ENCODE results near the gene NPAS2.

NPAS2 gene

GRCh38 chr2:100817388-100817985 lies 2.5 kb upstream of the NPAS2 start:
- Histone ChIP-seq H3K79me2 (ENCODE audit: insufficient read depth, low read length) (no peaks in the 10 kb centered on the region), H3K4me3 (ENCODE audit: low read length, poor library complexity, severe bottlenecking) (no peak overlapping the region), H3K9me3 (ENCODE audit: insufficient read depth, low read depth, low read length) (no peaks in the 10 kb centered on the region), H3K4me2 (ENCODE audit: low read depth, low read length, poor library complexity, severe bottlenecking) (no peak overlapping the region), H3K9ac (ENCODE audit: low read depth, low read length, poor library complexity, severe bottlenecking) (no peak overlapping the region), H3K36me3 (ENCODE audit: insufficient read depth, low read length) (no peaks in the 10 kb centered on the region), H2AFZ (ENCODE audit: low read length) (no peak overlapping the region), H3K27me3 (ENCODE audit: insufficient read depth, low read length, poor library complexity, severe bottlenecking) (no peaks in the 10 kb centered on the region), H4K20me1 (ENCODE audit: insufficient read depth, low read length, poor library complexity, severe bottlenecking) (no peaks in the 10 kb centered on the region), H3K9me2 (replicated peaks; ENCODE audit: low read depth, low read length) (no peaks in the 10 kb centered on the region), H3F3A (ENCODE audit: low read depth) (no peaks in the 10 kb centered on the region), H3K4me1 (ENCODE audit: insufficient read depth, low read length, poor library complexity, severe bottlenecking) (no peaks in the 10 kb centered on the region)
- no peak for TF ChIP-seq CTCF (conservative IDR thresholded peaks at IDR 0.05; ENCODE audit: low read length)
- TF ChIP-seq EZH2phosphoT487 (IDR thresholded peaks at IDR 0.05; ENCODE audit: borderline replicate concordance), result no peak

- H3K9me3 ChIP-seq (ENCODE audit: insufficient read depth, low read depth, low read length), result no peaks in the 10 kb centered on the region
- H3K9ac ChIP-seq (ENCODE audit: low read depth, low read length, poor library complexity, severe bottlenecking), result no peak overlapping the region
- no peaks in the 10 kb centered on the region for H3F3A ChIP-seq (ENCODE audit: low read depth)
- H4K20me1 ChIP-seq (ENCODE audit: insufficient read depth, low read length, poor library complexity, severe bottlenecking), result no peaks in the 10 kb centered on the region
- no peaks in the 10 kb centered on the region for H3K4me1 ChIP-seq (ENCODE audit: insufficient read depth, low read length, poor library complexity, severe bottlenecking)
- no peak for TF ChIP-seq EZH2phosphoT487 (IDR thresholded peaks at IDR 0.05; ENCODE audit: borderline replicate concordance)
- TF ChIP-seq CTCF (conservative IDR thresholded peaks at IDR 0.05; ENCODE audit: low read length), result no peak
- H2AFZ ChIP-seq (ENCODE audit: low read length), result no peak overlapping the region
- no peak overlapping the region for H3K4me2 ChIP-seq (ENCODE audit: low read depth, low read length, poor library complexity, severe bottlenecking)
- H3K4me3 ChIP-seq (ENCODE audit: low read length, poor library complexity, severe bottlenecking), result no peak overlapping the region
- no peaks in the 10 kb centered on the region for H3K27me3 ChIP-seq (ENCODE audit: insufficient read depth, low read length, poor library complexity, severe bottlenecking)
- no peaks in the 10 kb centered on the region for H3K36me3 ChIP-seq (ENCODE audit: insufficient read depth, low read length)
- no peaks in the 10 kb centered on the region for H3K79me2 ChIP-seq (ENCODE audit: insufficient read depth, low read length)
- no peaks in the 10 kb centered on the region for H3K9me2 ChIP-seq (replicated peaks; ENCODE audit: low read depth, low read length)
These were observed 1.8 kb upstream of the NPAS2 start for GRCh38 chr2:100818003-100818605.

GRCh38 chr2:100818606-100819369 lies 1.2 kb upstream of the NPAS2 start:
- H3K27me3 ChIP-seq (ENCODE audit: insufficient read depth, low read length, poor library complexity, severe bottlenecking), result no peaks in the 10 kb centered on the region
- no peak overlapping the region for H3K9ac ChIP-seq (ENCODE audit: low read depth, low read length, poor library complexity, severe bottlenecking)
- H4K20me1 ChIP-seq (ENCODE audit: insufficient read depth, low read length, poor library complexity, severe bottlenecking), result no peaks in the 10 kb centered on the region
- H3K79me2 ChIP-seq (ENCODE audit: insufficient read depth, low read length), result no peaks in the 10 kb centered on the region
- H3K4me2 ChIP-seq (ENCODE audit: low read depth, low read length, poor library complexity, severe bottlenecking), result no peak overlapping the region
- H3K4me1 ChIP-seq (ENCODE audit: insufficient read depth, low read length, poor library complexity, severe bottlenecking), result no peaks in the 10 kb centered on the region
- no peaks in the 10 kb centered on the region for H3K9me2 ChIP-seq (replicated peaks; ENCODE audit: low read depth, low read length)
- no peak for TF ChIP-seq CTCF (conservative IDR thresholded peaks at IDR 0.05; ENCODE audit: low read length)
- TF ChIP-seq EZH2phosphoT487 (IDR thresholded peaks at IDR 0.05; ENCODE audit: borderline replicate concordance), result no peak
- no peak overlapping the region for H3K4me3 ChIP-seq (ENCODE audit: low read length, poor library complexity, severe bottlenecking)
- no peaks in the 10 kb centered on the region for H3F3A ChIP-seq (ENCODE audit: low read depth)
- no peaks in the 10 kb centered on the region for H3K9me3 ChIP-seq (ENCODE audit: insufficient read depth, low read depth, low read length)
- no peaks in the 10 kb centered on the region for H3K36me3 ChIP-seq (ENCODE audit: insufficient read depth, low read length)
- H2AFZ ChIP-seq (ENCODE audit: low read length), result no peak overlapping the region

Data from Loucy (cell line).